Activated CD4-positive, alpha-beta memory T cell treated with anti-CD3 and anti-CD28 coated beads, Interleukin-2, amount 10 ng/mL, durations not matched to agents 7 days and 5 days (primary cell): ENCODE measurements around the gene CXCL17. TPM values are rescaled to one million over a fixed set of nuclear protein-coding genes. Genes with fewer than 3 reads are reported as not detected.

Source experiments
- CTCF ChIA-PET: fragments of 350-600 bp; sonication (Branson Sonifier 250); formaldehyde crosslinking; loops from one replicate; lab custom pipeline; 2021; ENCODE audit warnings: antibody characterized with exemption, inconsistent platforms; lab: Charles Lee
- POLR2A ChIA-PET: fragments of 350-600 bp; sonication (Branson Sonifier 250); formaldehyde crosslinking; loops from one replicate; lab custom pipeline; 2021; ENCODE audit warnings: antibody characterized with exemption; lab: Charles Lee
- DNase-seq: peaks from one replicate; pipeline ENCODE4 v3.0.0-alpha.2; 2020
- H3K27ac Mint-ChIP-seq: one replicate; pipeline ENCODE4 v1.8.0; 2021; ENCODE audit warnings: mild to moderate bottlenecking, mixed read lengths
- H3K27me3 Mint-ChIP-seq: one replicate; pipeline ENCODE4 v1.8.0; 2021; ENCODE audit warnings: mixed read lengths
- H3K36me3 Mint-ChIP-seq: one replicate; pipeline ENCODE4 v1.8.0; 2021; ENCODE audit warnings: low read depth, mixed read lengths
- H3K4me1 Mint-ChIP-seq: one replicate; pipeline ENCODE4 v1.8.0; 2021; ENCODE audit warnings: mixed read lengths
- H3K4me3 Mint-ChIP-seq: one replicate; pipeline ENCODE4 v1.8.0; 2021; ENCODE audit warnings: mild to moderate bottlenecking, mixed read lengths
- H3K9me3 Mint-ChIP-seq: one replicate; pipeline ENCODE4 v1.8.0; 2021; ENCODE audit warnings: mixed read lengths
- total RNA-seq, 2 experiments: library from RNA; stranded (reverse); gene quantifications; one replicate each; pipeline ENCODE4 v1.2.3, GENCODE V29; 2021

Gene CXCL17
- total RNA-seq, 2 experiments from 2014 or later, result not detected

DNA sequence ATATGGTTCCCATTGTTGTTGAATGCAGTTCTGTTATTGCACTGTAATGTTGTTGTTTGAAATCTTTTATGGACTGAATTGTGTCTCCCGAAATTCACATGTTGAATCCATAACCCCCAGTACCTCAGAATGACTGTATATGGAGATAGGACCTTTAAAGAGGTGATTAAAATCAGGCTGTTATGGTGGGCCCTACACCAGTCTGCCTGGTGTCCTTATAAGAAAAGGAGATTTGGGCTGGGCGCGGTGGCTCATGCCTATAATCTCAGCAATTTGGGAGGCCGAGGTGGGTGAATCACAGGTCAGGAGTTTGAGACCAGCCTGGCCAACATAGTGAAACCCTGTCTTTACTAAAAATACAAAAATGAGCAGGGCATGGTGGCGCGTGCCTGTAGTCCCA lies 7.4 kb downstream of the CXCL17 start:
- Mint-ChIP-seq H3K27ac (no peak overlapping the region), H3K4me1 (peaks cover 19% of the 10 kb centered on the region), H3K27me3 (peaks cover 2% of the 10 kb centered on the region), H3K4me3 (no peak overlapping the region), H3K9me3 (no peaks in the 10 kb centered on the region), H3K36me3 (no peaks in the 10 kb centered on the region)
- POLR2A ChIA-PET, result interaction anchor here (3.0 kb wide), 1 partner anchor 11 kb away, joined by 20 read pairs; no protein-coding TSS in a partner anchor
- CTCF ChIA-PET, result interaction anchor here (0.7 to 4.6 kb wide), 5 partner anchors 12 to 94 kb away, joined by 3 to 35 read pairs (median 6); no protein-coding TSS in a partner anchor
- no peak for DNase-seq

DNA sequence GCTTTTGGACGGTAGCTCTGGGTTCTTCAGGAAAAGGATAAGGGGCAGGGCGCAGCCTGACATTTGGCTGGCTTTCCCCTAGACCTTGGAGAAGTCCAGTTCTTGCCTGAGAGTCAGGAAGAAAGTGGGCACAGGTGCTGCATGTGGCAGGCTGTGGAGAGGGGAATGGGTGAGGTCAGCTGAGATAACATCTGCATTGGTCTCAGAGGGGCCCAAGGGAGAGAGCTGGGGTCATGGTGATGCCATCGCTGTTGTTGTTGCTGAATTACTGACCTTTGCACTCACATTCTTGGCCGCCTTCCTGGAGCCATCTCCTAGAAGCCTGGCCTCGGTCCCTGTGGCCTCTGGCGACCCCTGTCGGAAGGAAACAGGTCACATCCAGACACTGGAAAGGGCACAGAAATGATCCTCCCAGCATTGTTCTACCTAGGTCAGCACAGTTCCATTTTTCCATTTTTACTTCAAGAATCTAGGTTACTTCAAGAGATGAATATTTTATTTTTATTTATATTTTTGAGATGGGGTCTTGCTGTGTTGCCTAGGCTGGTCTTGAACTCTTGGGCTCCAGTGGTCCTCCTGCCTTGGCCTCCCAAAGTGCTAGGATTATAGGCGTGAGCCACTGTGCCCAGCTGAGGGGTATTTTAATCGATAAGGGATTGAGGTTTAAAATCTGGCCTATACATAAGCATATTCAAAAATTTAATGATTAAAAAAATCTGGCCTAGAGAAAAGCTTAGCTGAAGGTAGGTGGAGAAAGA lies 9.1 kb downstream of the CXCL17 start:
- H3K27ac Mint-ChIP-seq, result no peak overlapping the region
- no peaks in the 10 kb centered on the region for H3K36me3 Mint-ChIP-seq
- peaks cover 2% of the 10 kb centered on the region for H3K27me3 Mint-ChIP-seq
- ChIA-PET POLR2A (interaction anchor here (1.1 to 3.0 kb wide), 2 partner anchors 10 to 16 kb away, joined by 3 to 20 read pairs; no protein-coding TSS in a partner anchor), CTCF (interaction anchor here (0.8 to 4.6 kb wide), 10 partner anchors 10 to 332 kb away, joined by 3 to 35 read pairs (median 3); no protein-coding TSS in a partner anchor)
- no peak overlapping the region for H3K4me3 Mint-ChIP-seq
- H3K4me1 Mint-ChIP-seq, result peaks cover 11% of the 10 kb centered on the region
- no peaks in the 10 kb centered on the region for H3K9me3 Mint-ChIP-seq
- peak; percentile 76 for DNase-seq

GRCh38 chr19:42431486-42431885 lies 11.3 kb downstream of the CXCL17 start:
- H3K27me3 Mint-ChIP-seq, result peaks cover 2% of the 10 kb centered on the region
- no peak overlapping the region for H3K27ac Mint-ChIP-seq
- H3K4me3 Mint-ChIP-seq, result no peak overlapping the region
- ChIA-PET POLR2A (no interaction called here), CTCF (interaction anchor here (0.7 to 4.6 kb wide), 4 partner anchors 8 to 906 kb away, joined by 4 to 19 read pairs (median 10); no protein-coding TSS in a partner anchor)
- H3K36me3 Mint-ChIP-seq, result no peaks in the 10 kb centered on the region
- no peaks in the 10 kb centered on the region for H3K9me3 Mint-ChIP-seq
- H3K4me1 Mint-ChIP-seq, result peaks cover 7% of the 10 kb centered on the region
- DNase-seq, result no peak

DNA sequence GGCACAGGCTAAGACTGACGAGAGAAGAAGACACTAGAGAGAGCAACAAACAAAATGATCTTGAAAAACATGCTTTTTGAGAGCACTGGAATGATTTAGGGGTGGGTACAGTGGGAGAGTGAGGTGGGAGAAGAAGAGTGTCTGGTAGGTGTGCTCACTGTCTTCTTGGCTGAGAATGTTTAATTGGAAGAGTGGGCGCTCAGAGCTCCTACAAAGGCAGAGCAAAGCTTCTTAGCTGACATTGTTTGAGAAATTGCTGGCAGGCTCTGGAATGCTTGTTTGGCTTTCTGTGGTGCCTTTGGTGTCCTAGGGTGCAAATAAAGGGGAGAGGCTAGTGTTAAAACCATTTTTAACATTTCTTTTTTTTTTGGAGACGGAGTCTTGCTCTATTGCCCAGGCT lies 14.1 kb downstream of the CXCL17 start:
- CTCF ChIA-PET, result interaction anchor here (1.0 kb wide), 1 partner anchor 10 kb away, joined by 4 read pairs; no protein-coding TSS in a partner anchor
- Mint-ChIP-seq H3K4me1 (peaks cover 13% of the 10 kb centered on the region), H3K9me3 (no peaks in the 10 kb centered on the region), H3K27ac (no peak overlapping the region), H3K36me3 (no peaks in the 10 kb centered on the region), H3K27me3 (peaks cover 5% of the 10 kb centered on the region), H3K4me3 (no peak overlapping the region)
- POLR2A ChIA-PET, result no interaction called here
- no peak for DNase-seq

GRCh38 chr19:42427313-42427712 lies 15.4 kb downstream of the CXCL17 start, which contains the start of gene LIPE:
LIPE (minus strand) TSS chr19:42427388; CDS start chr19:42427149, 239 bp downstream.
- H3K4me1 Mint-ChIP-seq, result peaks cover 16% of the 10 kb centered on the region
- CTCF ChIA-PET, result no interaction called here
- no peak within 1 kb of the TSS for H3K4me3 Mint-ChIP-seq
- DNase-seq, result no peak
- H3K9me3 Mint-ChIP-seq, result no peaks in the 10 kb centered on the region
- no peak within 1 kb of the TSS for H3K27ac Mint-ChIP-seq
- no peaks in the 10 kb centered on the region for H3K36me3 Mint-ChIP-seq
- POLR2A ChIA-PET, result no interaction called here
- peaks cover 5% of the 10 kb centered on the region for H3K27me3 Mint-ChIP-seq

- H3K9me3 Mint-ChIP-seq, result no peaks in the 10 kb centered on the region
- no peaks in the 10 kb centered on the region for H3K36me3 Mint-ChIP-seq
- POLR2A ChIA-PET, result interaction anchor here (1.0 kb wide), 1 partner anchor 14 kb away, joined by 3 read pairs; no protein-coding TSS in a partner anchor
- peaks cover 22% of the 10 kb centered on the region for H3K4me1 Mint-ChIP-seq
- peaks cover 5% of the 10 kb centered on the region for H3K27me3 Mint-ChIP-seq
- no peak for DNase-seq
- H3K27ac Mint-ChIP-seq, result no peak overlapping the region
- H3K4me3 Mint-ChIP-seq, result no peak overlapping the region
- CTCF ChIA-PET, result interaction anchor here (1.6 to 3.6 kb wide), 2 partner anchors 12 to 23 kb away, joined by 3 to 22 read pairs; no protein-coding TSS in a partner anchor
Measured at GRCh38 chr19:42426643-42427042, 16.1 kb downstream of the CXCL17 start.

- no peak for DNase-seq
- H3K27me3 Mint-ChIP-seq, result peaks cover 4% of the 10 kb centered on the region
- peaks cover 2% of the 10 kb centered on the region for H3K36me3 Mint-ChIP-seq
- H3K27ac Mint-ChIP-seq, result no peak overlapping the region
- POLR2A ChIA-PET, result interaction anchor here (1.1 to 2.7 kb wide), 2 partner anchors 9 to 26 kb away, joined by 3 to 20 read pairs; no protein-coding TSS in a partner anchor
- peaks cover 42% of the 10 kb centered on the region for H3K4me1 Mint-ChIP-seq
- H3K4me3 Mint-ChIP-seq, result no peak overlapping the region
- CTCF ChIA-PET, result interaction anchor here (1.6 to 3.6 kb wide), 4 partner anchors 9 to 25 kb away, joined by 3 to 26 read pairs (median 20); no protein-coding TSS in a partner anchor
- H3K9me3 Mint-ChIP-seq, result no peaks in the 10 kb centered on the region
Measured at GRCh38 chr19:42424712-42425131, 18.0 kb downstream of the CXCL17 start.

GRCh38 chr19:42424345-42424707 lies 18.4 kb downstream of the CXCL17 start:
- no peak for DNase-seq
- Mint-ChIP-seq H3K4me3 (peak overlapping the region; percentile 87), H3K4me1 (peaks cover 42% of the 10 kb centered on the region), H3K9me3 (no peaks in the 10 kb centered on the region), H3K27me3 (peaks cover 4% of the 10 kb centered on the region), H3K27ac (no peak overlapping the region), H3K36me3 (peaks cover 4% of the 10 kb centered on the region)
- POLR2A ChIA-PET, result interaction anchor here (1.1 to 2.7 kb wide), 3 partner anchors 10 to 104 kb away, joined by 3 to 20 read pairs (median 4); partner anchors contain the start of gene CEACAM1
- CTCF ChIA-PET, result interaction anchor here (1.6 to 3.6 kb wide), 4 partner anchors 9 to 27 kb away, joined by 11 to 26 read pairs (median 20); no protein-coding TSS in a partner anchor

DNA sequence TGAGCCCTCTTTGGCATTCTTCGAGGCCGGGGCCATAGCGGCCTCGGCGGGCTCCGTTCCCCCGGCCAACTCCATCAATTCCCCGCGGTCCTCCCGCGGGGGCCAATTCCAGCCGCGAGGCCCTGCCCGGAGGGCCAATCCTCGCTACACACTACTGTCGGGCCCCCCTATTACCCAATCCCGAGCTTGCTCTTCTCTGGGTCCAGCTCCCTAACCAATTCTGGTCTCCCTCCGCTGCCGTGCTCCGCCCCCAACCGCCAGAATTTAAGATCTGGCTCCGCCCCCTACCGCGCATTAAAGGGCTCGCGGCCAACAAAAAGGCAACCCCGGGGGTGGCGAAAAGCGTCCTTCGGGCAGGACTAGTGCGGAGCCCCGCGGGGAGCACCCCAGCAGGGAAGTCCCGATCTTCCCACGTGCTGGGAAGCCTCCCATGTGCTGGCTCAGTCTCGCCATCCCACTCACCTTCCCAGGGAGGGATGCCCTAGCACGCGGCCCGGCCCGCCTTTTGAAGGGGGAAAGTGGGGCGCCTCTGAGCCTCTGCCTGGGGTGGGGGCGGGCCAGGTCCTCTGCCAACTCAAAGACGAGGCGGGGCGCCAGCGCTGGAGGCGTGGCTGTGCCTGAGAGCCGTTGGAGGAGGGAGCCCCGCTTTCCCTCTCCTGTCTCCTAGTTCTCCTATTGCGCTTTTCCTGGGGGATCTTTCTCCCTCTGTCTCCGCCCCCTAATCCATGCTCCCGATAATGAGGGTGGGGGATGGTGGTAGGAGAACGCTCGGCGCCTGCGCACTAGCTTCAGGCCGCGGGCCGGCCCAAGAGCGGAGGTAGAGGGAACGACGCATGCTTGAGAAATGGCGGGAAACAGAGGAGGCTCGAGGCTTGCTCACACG lies 19.0 kb downstream of the CXCL17 start:
- POLR2A ChIA-PET, result interaction anchor here (1.1 to 2.7 kb wide), 6 partner anchors 10 to 104 kb away, joined by 3 to 20 read pairs (median 4); partner anchors contain the start of gene CEACAM1
- CTCF ChIA-PET, result interaction anchor here (1.0 to 3.6 kb wide), 13 partner anchors 10 to 315 kb away, joined by 3 to 26 read pairs (median 8); partner anchors contain the start of gene CEACAM1
- H3K9me3 Mint-ChIP-seq, result no peaks in the 10 kb centered on the region

GRCh38 chr19:42422901-42423461 lies 19.8 kb downstream of the CXCL17 start:
- Mint-ChIP-seq H3K27ac (peak overlapping the region; percentile 85), H3K4me3 (peak overlapping the region; percentile 87), H3K4me1 (peaks cover 42% of the 10 kb centered on the region), H3K36me3 (peaks cover 4% of the 10 kb centered on the region), H3K9me3 (no peaks in the 10 kb centered on the region), H3K27me3 (peaks cover 4% of the 10 kb centered on the region)
- peak; percentile 39 for DNase-seq
- ChIA-PET CTCF (interaction anchor here (1.0 to 3.6 kb wide), 13 partner anchors 10 to 314 kb away, joined by 3 to 26 read pairs (median 8); partner anchors contain the start of gene CEACAM1), POLR2A (interaction anchor here (0.6 to 2.7 kb wide), 6 partner anchors 11 to 105 kb away, joined by 3 to 20 read pairs (median 4); partner anchors contain the start of gene CEACAM1)

More for the DNA sequence above, 19.0 kb downstream of the CXCL17 start:
- H3K4me3 Mint-ChIP-seq, result peak overlapping the region; percentile 87
- H3K36me3 Mint-ChIP-seq, result peaks cover 4% of the 10 kb centered on the region
- peaks cover 42% of the 10 kb centered on the region for H3K4me1 Mint-ChIP-seq
- H3K27ac Mint-ChIP-seq, result peak overlapping the region; percentile 85
- H3K27me3 Mint-ChIP-seq, result peaks cover 4% of the 10 kb centered on the region
- DNase-seq, result peak; percentile 95

DNA sequence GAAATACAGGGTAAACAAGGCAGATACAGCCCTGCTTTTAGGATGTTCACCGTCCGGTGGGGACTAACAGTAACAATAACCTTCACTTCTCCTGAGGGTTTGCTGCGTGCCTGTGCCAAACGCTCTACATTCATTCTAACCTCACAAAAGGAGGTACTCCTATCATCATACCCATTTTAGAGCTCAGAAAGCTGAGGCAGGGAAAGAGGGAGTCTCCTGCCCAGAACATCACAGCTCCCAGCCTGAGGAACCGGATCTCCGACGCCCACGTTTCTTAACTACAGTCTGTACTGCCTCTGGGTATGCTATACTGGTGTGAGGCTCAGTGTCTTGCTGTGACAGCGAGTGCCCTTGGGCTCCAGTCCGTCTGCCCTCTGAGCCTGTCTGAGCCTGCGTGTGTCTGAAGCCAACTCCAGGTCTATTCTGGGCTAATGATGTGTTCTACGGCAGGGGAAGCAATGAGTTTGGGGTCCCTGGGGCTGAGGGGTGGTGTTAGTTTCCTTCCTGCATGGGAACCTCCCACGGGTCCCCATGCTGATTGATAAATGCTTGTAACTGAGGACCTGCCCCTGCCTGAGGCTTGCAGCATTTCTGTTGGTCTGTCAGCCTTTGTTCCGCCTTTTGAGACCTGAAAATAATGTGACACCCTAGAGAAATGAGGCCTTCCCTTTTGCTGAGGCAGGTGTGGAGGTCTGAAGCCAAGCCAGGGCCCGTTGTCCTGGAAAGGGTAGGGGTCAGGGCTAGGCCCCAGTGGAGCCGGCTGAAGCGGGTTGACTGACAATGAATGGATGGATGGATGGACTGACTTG lies 20.4 kb downstream of the CXCL17 start:
- peaks cover 42% of the 10 kb centered on the region for H3K4me1 Mint-ChIP-seq
- no peaks in the 10 kb centered on the region for H3K9me3 Mint-ChIP-seq
- H3K36me3 Mint-ChIP-seq, result peaks cover 4% of the 10 kb centered on the region
- peak overlapping the region; percentile 85 for H3K27ac Mint-ChIP-seq
- POLR2A ChIA-PET, result interaction anchor here (0.6 to 2.7 kb wide), 5 partner anchors 12 to 93 kb away, joined by 3 to 20 read pairs (median 5); no protein-coding TSS in a partner anchor
- CTCF ChIA-PET, result interaction anchor here (1.2 to 2.3 kb wide), 6 partner anchors 9 to 106 kb away, joined by 3 to 19 read pairs (median 8); partner anchors contain the start of gene CEACAM1
- H3K4me3 Mint-ChIP-seq, result peak overlapping the region; percentile 87
- peaks cover 4% of the 10 kb centered on the region for H3K27me3 Mint-ChIP-seq
- no peak for DNase-seq
